ENCODE measurements around the gene TCP11L2.
A peak's percentile ranks its signal among the peaks of the same experiment; 100 is the strongest.
"Not testable (repeated sequence)": the region's sequence is repeated elsewhere in the genome, so short reads cannot be mapped to it uniquely, and the experiment has no call there.

TCP11L2 gene

GRCh38 chr12:106284358-106285105 is 18.0 kb upstream of the TCP11L2 start:
- DNase-seq (ENCODE audit: low read depth in 3 of 3), result no peak

GRCh38 chr12:106285982-106286381 is 16.6 kb upstream of the TCP11L2 start:
- no peak for DNase-seq (ENCODE audit: low read depth in 3 of 3)

- DNase-seq (ENCODE audit: low read depth in 3 of 3), result not testable (repeated sequence)
These were observed 15.9 kb upstream of the TCP11L2 start for GRCh38 chr12:106286576-106287162.

- no peak for DNase-seq (ENCODE audit: low read depth in 3 of 3)
These were observed 15.2 kb upstream of the TCP11L2 start for GRCh38 chr12:106287364-106287763.

- DNase-seq (ENCODE audit: low read depth in 3 of 3), result no peak
These were observed 14.4 kb upstream of the TCP11L2 start for GRCh38 chr12:106288101-106288493.

GRCh38 chr12:106288494-106289195 is 13.9 kb upstream of the TCP11L2 start:
- DNase-seq (ENCODE audit: low read depth in 3 of 3), result no peak

- DNase-seq (ENCODE audit: low read depth in 3 of 3), result no peak
These were observed 13.3 kb upstream of the TCP11L2 start for GRCh38 chr12:106289196-106289681.

- no peak for DNase-seq (ENCODE audit: low read depth in 3 of 3)
These were observed 11.9 kb upstream of the TCP11L2 start for GRCh38 chr12:106290666-106291065.

- DNase-seq (ENCODE audit: low read depth in 3 of 3), result no peak
These were observed 11.2 kb upstream of the TCP11L2 start for GRCh38 chr12:106291342-106291741.

- DNase-seq (ENCODE audit: low read depth in 3 of 3), result no peak
These were observed 10.2 kb upstream of the TCP11L2 start for GRCh38 chr12:106292339-106292738.

GRCh38 chr12:106296179-106296877 is 6.2 kb upstream of the TCP11L2 start:
- DNase-seq (ENCODE audit: low read depth in 3 of 3), result no peak

GRCh38 chr12:106297075-106297474 is 5.5 kb upstream of the TCP11L2 start:
- DNase-seq (ENCODE audit: low read depth in 3 of 3), result no peak

GRCh38 chr12:106297681-106298080 is 4.9 kb upstream of the TCP11L2 start:
- no peak for DNase-seq (ENCODE audit: low read depth in 3 of 3)

GRCh38 chr12:106299202-106299774 is 3.2 kb upstream of the TCP11L2 start:
- DNase-seq (ENCODE audit: low read depth in 3 of 3), result no peak

GRCh38 chr12:106300761-106301160 is 1.8 kb upstream of the TCP11L2 start:
- no peak for DNase-seq (ENCODE audit: low read depth in 3 of 3)

- no peak for DNase-seq (ENCODE audit: low read depth in 3 of 3)
These were observed 1.3 kb upstream of the TCP11L2 start for GRCh38 chr12:106301241-106301610.

- DNase-seq (ENCODE audit: low read depth in 3 of 3), result peak; percentile 17 to 48 (median 30)
These were observed 767 bp upstream of the TCP11L2 start for GRCh38 chr12:106301611-106302321.

GRCh38 chr12:106303202-106303820 is 778 bp downstream of the TCP11L2 start:
- peak; percentile 39 to 67 (median 51) for DNase-seq (ENCODE audit: low read depth in 3 of 3)

GRCh38 chr12:106304001-106304421 is 1.5 kb downstream of the TCP11L2 start:
- DNase-seq (ENCODE audit: low read depth in 3 of 3), result no peak

- DNase-seq (ENCODE audit: low read depth in 3 of 3), result no peak
These were observed 2.3 kb downstream of the TCP11L2 start for GRCh38 chr12:106304797-106305196.

GRCh38 chr12:106305376-106305775 is 2.8 kb downstream of the TCP11L2 start:
- no peak for DNase-seq (ENCODE audit: low read depth in 3 of 3)
